Skeletal muscle cell (primary cell): ENCODE measurements around the gene SGCD.

ENCODE experiments used
- DNase-seq: peaks from one replicate; pipeline ENCODE4 v3.0.0-alpha.2; 2010; ENCODE audit warnings: low read depth
- H3K4me3 ChIP-seq: 2 replicates; pipeline ENCODE4 v1.5.1; 2011; ENCODE audit warnings: low read depth, mild to moderate bottlenecking, control low read depth, low read length, moderate library complexity

SGCD gene

DNA sequence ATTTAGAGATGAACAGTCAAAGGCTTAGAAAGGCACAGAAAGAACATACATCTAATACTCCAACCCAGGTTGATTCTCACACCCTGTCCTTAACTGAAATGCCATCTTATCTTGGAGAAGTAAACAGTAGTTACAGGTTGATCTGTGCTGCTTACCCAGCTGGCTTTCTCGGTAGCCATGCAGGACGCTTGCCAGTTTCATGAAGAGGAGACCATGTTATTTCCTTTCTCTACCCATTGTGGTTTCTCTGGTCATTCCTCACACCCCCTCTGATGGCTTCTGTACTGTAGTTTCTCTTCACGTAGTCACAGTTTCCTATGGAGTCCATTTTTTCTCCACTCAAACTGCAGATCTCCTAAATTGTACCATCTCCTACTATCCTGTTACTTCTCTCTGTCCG is 206.0 kb downstream of the SGCD start:
- DNase-seq, result no peak
- H3K4me3 ChIP-seq, result no peak overlapping the region

DNA sequence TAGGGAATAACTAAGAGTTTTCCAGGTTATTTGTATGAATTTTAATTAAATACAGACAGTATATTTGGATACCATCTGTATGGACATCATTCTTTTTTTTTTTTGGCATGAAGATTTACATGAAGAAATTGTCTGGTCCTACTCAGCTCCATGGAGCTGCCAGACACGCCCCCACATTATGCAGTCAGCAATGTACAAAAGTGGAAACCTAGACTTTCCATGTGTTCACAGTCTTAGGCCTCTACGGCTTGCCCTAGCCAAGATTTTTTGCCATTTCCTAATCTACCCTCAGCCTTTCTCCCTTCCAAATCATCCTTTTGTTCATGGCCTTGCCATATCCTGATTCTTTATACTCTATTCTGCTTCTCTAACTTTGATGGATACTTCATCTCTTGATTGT is 207.1 kb downstream of the SGCD start:
- no peak overlapping the region for H3K4me3 ChIP-seq
- peak; percentile 27 for DNase-seq

DNA sequence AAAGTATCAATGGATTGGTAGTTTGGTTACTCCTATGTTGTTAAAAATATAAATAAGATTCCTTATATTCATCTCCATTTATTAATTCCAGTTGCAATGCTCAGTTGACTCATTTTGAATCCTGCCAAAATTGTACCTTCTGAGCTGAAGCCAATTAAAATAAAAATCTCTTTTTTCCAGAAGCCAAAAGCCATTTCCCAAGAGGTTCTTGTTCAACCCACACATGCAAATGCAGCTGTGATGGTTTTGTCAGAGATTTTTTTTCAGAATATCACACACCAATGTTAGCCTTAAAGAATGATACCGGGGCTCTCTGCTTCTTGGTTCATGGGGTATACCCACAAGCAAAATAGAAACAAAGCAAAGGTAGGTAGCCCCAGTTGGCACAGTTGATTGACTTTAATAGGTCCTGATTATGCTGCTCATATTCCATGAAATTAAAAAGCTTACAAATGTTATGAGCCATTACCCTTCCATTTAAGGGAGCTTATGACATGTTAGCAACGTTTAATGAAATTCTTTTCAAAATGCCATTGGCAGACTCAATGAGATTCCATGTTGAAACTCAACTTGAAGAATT is 208.0 kb downstream of the SGCD start:
- H3K4me3 ChIP-seq, result no peak overlapping the region
- DNase-seq, result peak; percentile 44

DNA sequence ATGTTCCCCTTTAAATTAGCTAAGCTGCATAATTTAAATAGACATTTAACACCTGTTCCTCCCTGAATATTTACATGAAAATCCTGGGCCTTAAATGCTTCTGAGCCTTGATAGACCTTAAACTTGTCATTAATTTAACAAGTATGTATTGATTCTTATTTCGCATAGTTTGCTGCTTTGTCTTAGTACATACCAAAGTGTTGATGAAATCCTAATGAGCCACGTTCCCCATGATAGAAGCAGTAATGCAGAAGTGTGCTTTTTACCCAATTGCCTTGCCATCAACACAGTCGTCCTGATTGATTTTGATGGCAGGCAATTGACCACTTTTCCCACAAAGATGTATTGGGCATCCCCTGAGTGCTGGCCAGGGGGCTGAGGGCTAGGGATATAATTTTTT is 213.5 kb downstream of the SGCD start:
- DNase-seq, result no peak

DNA sequence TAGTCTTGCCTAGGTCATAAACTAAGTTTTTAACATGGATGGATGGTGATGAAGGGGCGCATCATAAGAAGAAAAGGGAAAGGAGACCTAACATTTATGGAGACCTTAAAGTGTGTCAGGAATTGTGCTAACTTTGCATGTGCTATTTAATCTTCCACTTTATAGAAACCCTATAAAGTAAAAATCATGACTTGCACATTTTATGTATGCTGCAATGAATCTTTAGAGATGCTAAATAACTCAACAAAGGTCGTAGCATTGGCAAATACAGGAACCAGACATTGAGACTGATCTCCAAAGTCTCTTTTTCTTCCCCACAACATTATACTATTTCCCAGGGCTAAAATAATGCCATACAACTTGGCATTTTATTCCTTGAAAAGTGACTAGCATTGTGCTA is 214.6 kb downstream of the SGCD start:
- H3K4me3 ChIP-seq, result no peak overlapping the region
- no peak for DNase-seq

More for the DNA sequence above, 213.5 kb downstream of the SGCD start:
- no peak overlapping the region for H3K4me3 ChIP-seq

DNA sequence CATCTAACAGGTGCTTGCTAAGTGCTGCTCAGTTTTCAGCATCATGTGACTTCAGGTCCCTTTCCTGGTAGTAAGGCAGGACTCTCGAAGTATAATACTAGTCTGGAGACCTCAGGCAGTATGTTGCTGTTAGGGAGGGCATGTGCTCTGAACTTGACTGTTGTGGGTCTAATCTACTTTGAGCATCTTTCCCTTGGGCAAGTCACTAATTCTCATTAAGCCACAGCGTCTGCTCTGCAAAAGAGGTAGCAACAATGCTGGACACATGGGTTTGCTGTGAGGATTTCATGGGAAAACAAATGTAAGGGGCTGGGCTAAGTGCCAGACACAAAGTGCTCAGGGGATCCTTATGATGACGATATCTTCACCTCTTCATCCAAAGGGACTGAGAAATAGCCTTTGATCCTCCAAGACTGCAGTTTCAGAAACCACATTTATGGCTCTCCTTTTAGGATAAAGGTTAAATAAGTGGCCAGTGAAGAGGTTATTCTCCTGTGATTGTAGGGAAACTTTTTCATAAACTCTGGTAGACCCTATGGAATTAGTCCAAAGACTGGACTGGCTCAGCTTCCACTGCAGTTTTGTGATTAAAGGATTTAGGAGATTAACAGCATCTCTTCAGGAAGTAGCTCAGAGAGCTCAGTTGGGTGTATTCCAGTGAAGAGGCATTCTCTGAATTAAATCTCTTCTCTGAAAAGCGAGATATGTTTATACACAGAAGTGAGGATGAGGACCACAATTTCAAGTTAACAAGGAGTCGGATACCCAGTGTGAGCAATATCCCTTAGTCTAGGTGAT is 216.6 kb downstream of the SGCD start:
- DNase-seq, result no peak
- H3K4me3 ChIP-seq, result no peak overlapping the region

DNA sequence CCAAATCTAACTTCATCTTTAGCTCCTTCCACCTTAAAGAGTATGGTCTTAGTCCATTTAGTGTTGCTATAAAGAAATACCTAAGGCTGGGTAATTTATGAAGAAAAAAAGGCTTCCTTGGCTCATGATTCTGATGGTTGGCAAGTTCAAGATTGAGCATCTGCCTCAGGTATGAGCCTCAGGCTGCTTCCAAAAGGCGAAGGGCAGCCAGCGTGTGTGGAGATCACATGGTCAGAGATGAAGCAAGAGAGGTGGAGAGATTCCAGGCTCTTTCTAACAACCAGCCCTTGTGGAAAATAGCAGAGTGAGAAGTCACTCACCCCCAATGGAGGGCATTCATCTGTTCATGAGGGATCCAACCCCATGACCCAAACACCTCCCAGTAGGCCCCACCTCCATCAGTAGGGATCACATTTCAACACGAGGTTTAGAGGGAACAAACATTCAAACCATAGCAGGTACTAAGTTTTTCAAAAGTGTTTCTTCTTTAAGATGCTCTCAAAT is 225.9 kb downstream of the SGCD start:
- DNase-seq, result no peak
- no peak overlapping the region for H3K4me3 ChIP-seq

DNA sequence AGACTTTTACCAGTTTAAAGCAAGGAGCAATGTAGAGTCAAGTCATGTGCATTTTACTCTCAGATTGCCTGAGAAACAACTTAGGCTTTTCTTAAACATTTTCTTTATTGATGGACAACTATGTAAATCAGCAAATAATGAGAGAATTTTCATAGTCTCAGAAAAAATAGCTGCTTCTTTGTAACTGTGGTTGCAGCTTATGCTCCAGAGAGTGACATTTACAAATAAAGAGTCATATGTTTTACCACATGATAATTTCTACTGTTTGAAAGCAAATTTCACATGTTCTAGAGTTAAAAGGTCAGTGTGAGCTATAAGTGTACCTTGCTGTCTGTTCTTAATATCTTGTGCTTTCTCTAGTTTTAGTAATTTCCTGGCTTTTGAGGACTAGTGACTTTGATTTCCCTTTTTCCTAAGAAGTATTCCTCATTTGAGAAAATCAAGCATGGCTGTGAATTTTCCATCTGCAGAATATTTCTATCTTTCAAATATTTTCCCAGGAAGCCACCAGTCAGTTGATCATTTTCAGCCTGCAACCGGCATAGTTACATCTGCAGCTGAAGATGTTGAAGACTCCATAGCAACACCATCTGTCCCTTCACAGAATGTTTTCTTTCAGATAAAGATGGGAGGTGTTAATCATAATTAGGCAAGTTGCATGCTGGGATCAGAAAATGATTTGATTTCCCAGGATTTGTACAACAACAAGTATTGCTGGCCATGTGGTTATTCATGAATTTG is 229.9 kb downstream of the SGCD start:
- DNase-seq, result no peak

DNA sequence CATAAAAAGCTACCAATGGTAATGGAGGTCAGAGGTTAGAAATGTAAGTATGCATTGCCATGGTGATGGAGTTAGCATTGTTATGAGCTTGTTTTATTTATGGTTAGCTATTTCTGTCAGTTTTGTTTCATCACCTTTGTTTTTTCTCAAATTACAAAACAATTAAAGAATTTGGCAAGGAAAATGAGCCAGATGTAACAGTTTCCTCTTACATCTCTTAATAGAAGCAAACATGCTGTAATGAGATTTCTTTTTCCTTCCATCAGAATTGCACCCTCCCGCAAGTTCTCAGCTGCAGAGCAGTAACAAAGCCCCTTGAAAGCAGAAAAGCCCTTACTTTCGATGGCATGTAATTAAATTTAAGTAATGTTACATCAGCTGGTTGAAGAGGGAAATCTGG is 233.0 kb downstream of the SGCD start:
- no peak overlapping the region for H3K4me3 ChIP-seq
- no peak for DNase-seq

More for the DNA sequence above, 229.9 kb downstream of the SGCD start:
- H3K4me3 ChIP-seq, result no peak overlapping the region

DNA sequence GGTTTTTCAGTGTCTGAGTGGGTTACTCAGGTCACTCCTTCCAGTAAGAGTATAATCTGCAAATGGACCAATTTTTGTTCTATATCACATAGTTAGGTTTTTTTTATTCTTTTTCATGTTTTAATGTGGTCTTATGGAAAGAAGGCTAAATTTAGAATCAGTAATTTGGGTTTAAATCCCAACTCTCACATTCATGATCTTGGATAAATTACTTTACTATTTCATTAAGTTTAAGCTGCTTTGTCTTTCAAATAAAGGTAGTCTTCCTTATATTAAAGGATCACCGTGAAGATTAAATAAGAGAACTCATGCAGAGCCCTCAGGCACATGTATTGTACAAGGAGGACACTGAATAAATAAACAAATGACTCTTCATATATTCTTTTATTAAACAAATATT is 234.7 kb downstream of the SGCD start:
- no peak for DNase-seq
- no peak overlapping the region for H3K4me3 ChIP-seq

DNA sequence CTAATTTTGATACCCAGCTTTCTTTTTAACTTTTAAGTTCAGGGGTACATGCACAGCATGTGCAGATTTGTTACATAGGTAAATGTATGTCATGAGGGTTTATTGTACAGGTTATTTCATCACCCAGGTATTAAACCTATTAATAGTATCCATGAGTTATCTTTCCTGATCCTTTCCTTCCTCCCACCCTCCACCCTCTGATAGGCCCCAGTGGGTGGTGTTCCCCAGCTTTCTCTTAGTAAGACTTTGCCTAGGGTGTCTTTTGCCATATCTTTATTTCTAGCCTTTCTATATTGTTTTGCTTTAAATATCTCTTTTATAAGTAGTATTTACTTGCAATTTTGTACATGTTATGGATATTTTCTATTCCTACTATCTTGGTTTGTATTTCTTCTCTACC is 243.7 kb downstream of the SGCD start:
- H3K4me3 ChIP-seq, result no peak overlapping the region
- DNase-seq, result no peak

DNA sequence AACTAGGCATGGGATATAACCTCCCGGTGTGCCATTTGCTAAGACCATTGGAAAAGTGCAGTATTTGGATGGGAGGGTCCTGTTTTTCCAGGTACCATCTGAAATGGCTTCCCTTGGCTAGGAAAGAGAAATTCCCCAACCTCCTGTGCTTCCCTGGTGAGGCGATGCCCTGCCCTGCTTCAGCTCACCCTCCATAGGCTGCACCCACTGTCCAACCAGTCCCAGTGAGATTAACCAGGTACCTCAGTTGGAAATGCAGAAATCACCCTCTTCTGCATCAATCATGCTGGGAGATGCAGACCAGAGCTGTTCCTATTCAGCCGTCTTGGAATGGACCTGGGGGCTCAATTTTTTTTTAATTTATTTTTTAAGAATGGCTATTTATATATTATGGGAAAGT is 254.8 kb downstream of the SGCD start:
- no peak for DNase-seq
- no peak overlapping the region for H3K4me3 ChIP-seq

DNA sequence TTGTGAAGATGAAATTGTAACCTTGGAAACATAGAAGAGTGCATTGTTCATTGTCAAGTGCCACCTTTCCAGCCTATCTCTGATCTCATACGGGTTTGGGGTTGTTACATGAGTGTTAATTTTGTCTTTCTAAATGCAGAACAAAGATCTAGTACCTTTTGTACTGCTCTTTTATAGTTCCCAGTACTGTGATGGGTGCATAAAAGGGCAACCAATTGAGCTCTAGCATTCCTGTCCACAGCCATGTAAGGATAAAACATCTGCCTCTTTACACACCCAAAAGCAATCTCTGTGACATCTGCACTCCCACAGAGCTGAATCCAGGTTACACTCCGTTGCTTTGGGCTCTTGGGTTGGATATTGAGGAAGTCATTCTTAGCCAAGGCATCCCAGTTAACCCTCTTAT is 255.2 kb downstream of the SGCD start:
- no peak for DNase-seq
- no peak overlapping the region for H3K4me3 ChIP-seq

DNA sequence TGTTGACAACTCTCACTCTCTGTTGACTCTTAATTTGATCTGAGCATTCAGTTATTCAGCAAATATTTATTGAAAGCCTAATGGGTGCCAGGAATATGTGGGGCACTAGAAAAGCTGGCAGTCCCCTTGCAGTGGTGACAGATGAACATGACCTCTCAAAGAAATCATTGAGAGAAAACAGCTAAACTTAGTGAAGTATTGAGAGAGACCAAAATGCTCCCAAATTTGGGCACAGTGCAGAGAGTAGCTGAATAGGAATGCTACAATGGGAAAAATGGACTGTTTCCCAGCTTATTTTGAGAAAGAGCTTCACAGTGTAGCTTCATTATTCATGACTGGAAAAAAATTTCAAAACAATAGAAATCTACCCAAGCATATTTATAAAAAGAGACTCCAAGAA is 257.9 kb downstream of the SGCD start:
- H3K4me3 ChIP-seq, result no peak overlapping the region
- no peak for DNase-seq

DNA sequence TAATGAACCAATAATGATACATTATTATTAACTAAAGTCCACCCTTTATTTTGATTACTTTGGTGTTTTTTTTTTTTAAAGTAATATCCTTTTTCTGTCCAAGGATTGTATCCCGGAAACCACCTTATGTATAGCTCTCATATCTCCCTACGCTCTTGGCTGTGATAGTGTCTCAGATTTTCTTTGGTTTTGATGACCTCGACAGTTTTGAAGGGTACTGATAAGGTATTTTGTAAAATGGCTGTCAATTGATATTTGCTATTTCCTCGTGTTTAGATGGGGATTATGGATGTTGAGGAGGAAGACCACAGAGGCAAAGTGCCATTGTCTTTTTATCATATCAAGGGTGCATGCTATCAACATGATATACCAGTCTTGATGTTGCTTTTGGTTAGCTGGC is 259.0 kb downstream of the SGCD start:
- DNase-seq, result no peak
- H3K4me3 ChIP-seq, result no peak overlapping the region

DNA sequence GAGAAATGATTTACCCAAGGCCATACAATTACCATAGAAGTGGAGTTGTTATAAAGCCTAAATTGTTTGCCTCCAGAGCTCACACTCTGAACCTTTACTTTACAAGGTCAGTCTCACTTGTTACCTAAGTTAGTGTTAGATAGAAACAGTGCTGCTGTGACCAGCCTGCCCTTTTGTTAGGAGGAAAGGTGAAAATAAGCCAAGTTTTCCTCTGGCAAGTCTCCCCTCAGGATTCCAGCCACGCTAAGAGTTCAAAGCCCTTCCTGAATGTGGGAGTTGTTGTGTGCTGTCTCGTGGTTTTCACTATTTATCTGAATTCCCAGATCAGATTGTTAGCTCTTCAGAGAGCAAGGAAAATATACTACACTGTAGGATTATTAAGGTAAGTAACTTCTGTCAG is 260.0 kb downstream of the SGCD start:
- no peak for DNase-seq
- no peak overlapping the region for H3K4me3 ChIP-seq

DNA sequence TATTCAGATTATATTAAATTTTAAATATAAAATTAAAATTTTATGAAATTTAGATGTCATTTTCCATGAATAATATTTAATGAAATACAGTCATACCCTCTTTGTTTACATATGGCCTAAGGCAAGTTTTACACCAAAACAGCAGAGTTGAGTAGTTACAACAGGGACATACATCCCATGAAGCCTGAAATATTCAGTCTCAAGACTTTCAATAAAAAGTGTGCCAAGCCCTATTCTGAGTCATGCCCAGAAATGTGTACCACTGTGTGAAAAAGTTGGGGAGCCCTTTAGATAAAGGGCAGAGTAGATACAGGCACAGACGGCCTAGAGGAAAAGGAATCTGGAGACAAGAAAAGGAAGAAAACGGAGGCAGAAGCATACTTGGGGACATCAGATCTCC is 261.3 kb downstream of the SGCD start:
- no peak for DNase-seq
- H3K4me3 ChIP-seq, result no peak overlapping the region

DNA sequence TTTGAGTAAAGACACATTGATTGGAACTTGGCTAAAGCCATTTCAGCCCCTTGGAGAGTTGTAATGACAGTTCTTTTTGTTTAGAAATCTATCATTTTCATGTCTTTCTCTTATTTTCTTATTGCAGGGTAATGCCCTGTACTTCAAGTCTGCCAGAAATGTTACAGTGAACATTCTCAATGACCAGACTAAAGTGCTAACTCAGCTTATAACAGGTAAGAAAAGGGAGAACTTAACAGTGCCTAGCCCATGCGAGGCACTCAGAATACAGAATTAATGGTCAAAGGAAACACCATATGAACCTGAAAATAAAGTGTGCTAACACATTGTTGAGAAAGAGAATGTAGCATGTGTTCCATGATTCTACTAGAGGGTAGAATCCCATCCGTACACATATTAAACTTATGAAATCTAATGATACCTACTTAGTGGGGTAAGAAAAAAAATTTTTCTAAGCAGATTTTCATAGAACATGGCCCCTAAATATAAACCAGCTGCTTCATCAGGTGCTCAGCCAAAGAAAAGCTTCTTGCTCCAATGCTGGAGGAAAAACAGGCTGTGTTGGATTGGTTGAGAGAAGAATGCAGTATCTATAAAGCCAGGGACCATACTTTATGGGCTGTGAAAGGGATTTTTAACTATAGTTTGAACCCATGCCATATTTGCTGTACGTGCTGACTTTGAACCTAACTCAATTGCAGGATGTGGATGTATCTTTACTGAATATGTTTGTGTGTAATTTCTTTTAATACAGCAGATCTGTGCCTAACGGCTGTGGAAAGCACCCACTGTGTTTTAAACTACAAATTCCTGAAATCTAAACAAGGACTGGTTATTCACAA is 262.4 kb downstream of the SGCD start:
- DNase-seq, result no peak
- H3K4me3 ChIP-seq, result no peak overlapping the region

DNA sequence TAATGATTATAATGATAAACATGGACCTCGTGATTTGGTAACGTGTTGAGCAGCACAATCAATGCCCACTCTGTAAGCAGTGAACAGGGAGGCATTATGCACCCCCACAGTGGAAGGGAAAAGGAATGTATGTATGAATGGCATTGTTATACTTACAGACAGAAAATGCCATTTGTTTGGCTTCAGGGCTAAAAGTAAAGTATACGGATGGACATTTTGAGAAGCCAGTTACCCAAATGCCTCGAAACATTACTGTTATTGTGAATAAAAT is 262.9 kb downstream of the SGCD start:
- no peak for DNase-seq
- H3K4me3 ChIP-seq, result no peak overlapping the region

DNA sequence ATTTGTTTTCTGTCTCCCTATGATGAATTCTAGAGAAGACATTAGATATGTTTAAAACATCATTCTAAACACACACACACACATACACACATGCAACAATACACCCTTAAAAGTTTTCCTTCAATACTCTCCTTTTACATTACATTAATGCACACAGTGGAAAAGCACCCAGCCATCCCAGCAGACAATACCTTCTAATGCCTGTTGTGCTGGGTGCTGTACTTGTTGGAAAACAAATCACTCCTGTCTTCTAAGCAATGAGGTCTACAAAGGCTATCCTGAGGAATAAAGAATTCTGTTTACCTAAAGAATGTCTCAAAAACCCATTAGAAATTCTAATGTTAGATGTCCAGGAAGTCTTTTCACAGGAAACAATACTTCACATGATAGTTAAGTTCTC is 264.0 kb downstream of the SGCD start:
- DNase-seq, result no peak
- no peak overlapping the region for H3K4me3 ChIP-seq
